ENCODE measurements around the gene ACACB. TPM values are rescaled to one million over a fixed set of nuclear protein-coding genes. Genes with fewer than 3 reads are reported as not detected.

The ACACB gene
- total and polyA plus RNA-seq, 2 donors from 2014 or later = 13.8 to 56.8 TPM

DNA sequence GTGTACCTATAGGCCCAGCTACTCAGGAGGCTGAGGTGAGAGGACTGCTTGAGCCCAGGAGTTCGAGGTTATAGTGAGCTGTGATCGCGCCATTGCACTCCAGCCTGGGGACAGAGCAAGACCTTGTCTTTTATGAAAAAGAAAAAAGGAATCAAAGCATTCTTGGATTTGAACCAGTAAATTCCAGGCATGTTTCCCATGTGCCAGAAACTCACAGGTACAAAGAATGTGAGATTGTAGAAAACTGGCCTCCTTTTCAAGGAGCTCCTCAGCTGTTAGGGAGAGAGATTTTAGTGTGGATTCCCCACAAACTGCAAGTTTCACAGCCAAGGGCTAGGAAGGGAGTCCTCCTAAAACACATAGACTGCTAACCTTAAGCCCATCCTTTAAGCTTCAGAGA lies 97.7 kb downstream of the ACACB start:
- Histone ChIP-seq H3K27me3 (ENCODE audit: control insufficient read depth, insufficient read depth, low read length) (no peaks in the 10 kb centered on the region), H3K4me3 (ENCODE audit: low read length in 3 of 3) (no peak overlapping the region), H3K9ac (ENCODE audit: low read length in 3 of 3) (no peak overlapping the region), H3K4me1 (ENCODE audit: control insufficient read depth in 2 of 3, insufficient read depth in 2 of 3, low read depth in 1 of 3, low read length in 3 of 3) (no peaks in the 10 kb centered on the region), H3K36me3 (ENCODE audit: control insufficient read depth in 2 of 3, insufficient read depth in 3 of 3, low read length in 3 of 3) (peaks cover 0 to 38% (median 27%) of the 10 kb centered on the region in 3 donors), H3K9me3 (ENCODE audit: control insufficient read depth in 2 of 3, insufficient read depth in 1 of 3, low read length in 3 of 3) (no peaks in the 10 kb centered on the region), H3K27ac (ENCODE audit: low read depth in 2 of 2, low read length in 2 of 2) (no peak overlapping the region)
- no peak for TF ChIP-seq CTCF (IDR thresholded peaks at IDR 0.05; ENCODE audit: borderline replicate concordance, extremely low read depth, insufficient read depth)
- FAIRE-seq (no peak), DNase-seq (no peak)
- intact Hi-C loops (cut with DNase I) = no loop called here

DNA sequence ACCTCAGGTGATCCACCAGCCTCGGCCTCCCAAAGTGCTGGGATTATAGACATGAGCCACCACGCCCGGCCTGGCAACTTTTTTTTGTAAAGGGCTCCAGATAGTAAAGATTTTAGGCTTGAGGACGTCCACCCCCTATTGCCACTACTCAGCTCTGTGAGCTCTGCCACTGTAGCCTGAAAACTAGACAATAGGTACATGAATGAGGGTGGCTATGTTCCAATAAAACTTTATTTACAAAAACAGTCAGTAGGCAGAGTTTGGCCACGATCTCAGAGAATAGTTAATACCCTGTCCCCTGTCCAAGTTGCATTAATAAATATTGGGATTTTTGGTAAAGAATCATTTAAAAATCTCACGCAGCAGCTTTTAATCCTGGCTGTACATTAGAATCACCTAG lies 102.6 kb downstream of the ACACB start:
- no peak overlapping the region for H3K27ac ChIP-seq (ENCODE audit: low read depth in 2 of 2, low read length in 2 of 2)
- peaks cover 0 to 54% (median 33%) of the 10 kb centered on the region in 3 donors for H3K36me3 ChIP-seq (ENCODE audit: control insufficient read depth in 2 of 3, insufficient read depth in 3 of 3, low read length in 3 of 3)
- H3K9ac ChIP-seq (ENCODE audit: low read length in 3 of 3) = no peak overlapping the region
- no peak overlapping the region for H3K4me3 ChIP-seq (ENCODE audit: low read length in 3 of 3)
- no peak for TF ChIP-seq CTCF (IDR thresholded peaks at IDR 0.05; ENCODE audit: borderline replicate concordance, extremely low read depth, insufficient read depth)
- no peaks in the 10 kb centered on the region for H3K9me3 ChIP-seq (ENCODE audit: control insufficient read depth in 2 of 3, insufficient read depth in 1 of 3, low read length in 3 of 3)
- no peak for DNase-seq
- no peaks in the 10 kb centered on the region for H3K27me3 ChIP-seq (ENCODE audit: control insufficient read depth, insufficient read depth, low read length)
- no peak for FAIRE-seq
- intact Hi-C loops (cut with DNase I) = no loop called here
- H3K4me1 ChIP-seq (ENCODE audit: control insufficient read depth in 2 of 3, insufficient read depth in 2 of 3, low read depth in 1 of 3, low read length in 3 of 3) = no peaks in the 10 kb centered on the region

GRCh38 chr12:109219938-109220337 lies 103.6 kb downstream of the ACACB start:
- no peaks in the 10 kb centered on the region for H3K4me1 ChIP-seq (ENCODE audit: control insufficient read depth in 2 of 3, insufficient read depth in 2 of 3, low read depth in 1 of 3, low read length in 3 of 3)
- H3K4me3 ChIP-seq (ENCODE audit: low read length in 3 of 3) = no peak overlapping the region
- H3K36me3 ChIP-seq (ENCODE audit: control insufficient read depth in 2 of 3, insufficient read depth in 3 of 3, low read length in 3 of 3) = peaks cover 0 to 50% (median 32%) of the 10 kb centered on the region in 3 donors
- no peaks in the 10 kb centered on the region for H3K9me3 ChIP-seq (ENCODE audit: control insufficient read depth in 2 of 3, insufficient read depth in 1 of 3, low read length in 3 of 3)
- no peak overlapping the region for H3K27ac ChIP-seq (ENCODE audit: low read depth in 2 of 2, low read length in 2 of 2)
- DNase-seq (no peak), FAIRE-seq (no peak)
- H3K9ac ChIP-seq (ENCODE audit: low read length in 3 of 3) = no peak overlapping the region
- intact Hi-C loops (cut with DNase I) = no loop called here
- H3K27me3 ChIP-seq (ENCODE audit: control insufficient read depth, insufficient read depth, low read length) = no peaks in the 10 kb centered on the region
- no peak for TF ChIP-seq CTCF (IDR thresholded peaks at IDR 0.05; ENCODE audit: borderline replicate concordance, extremely low read depth, insufficient read depth)

GRCh38 chr12:109221277-109221931 lies 105.0 kb downstream of the ACACB start:
- no peaks in the 10 kb centered on the region for H3K4me1 ChIP-seq (ENCODE audit: control insufficient read depth in 2 of 3, insufficient read depth in 2 of 3, low read depth in 1 of 3, low read length in 3 of 3)
- TF ChIP-seq CTCF (IDR thresholded peaks at IDR 0.05; ENCODE audit: borderline replicate concordance, extremely low read depth, insufficient read depth) = no peak
- intact Hi-C loops (cut with DNase I) = no loop called here
- DNase-seq (no peak), FAIRE-seq (no peak)
- H3K9ac ChIP-seq (ENCODE audit: low read length in 3 of 3) = no peak overlapping the region
- no peaks in the 10 kb centered on the region for H3K27me3 ChIP-seq (ENCODE audit: control insufficient read depth, insufficient read depth, low read length)
- peaks cover 0 to 52% (median 36%) of the 10 kb centered on the region in 3 donors for H3K36me3 ChIP-seq (ENCODE audit: control insufficient read depth in 2 of 3, insufficient read depth in 3 of 3, low read length in 3 of 3)
- no peak overlapping the region for H3K27ac ChIP-seq (ENCODE audit: low read depth in 2 of 2, low read length in 2 of 2)
- no peaks in the 10 kb centered on the region for H3K9me3 ChIP-seq (ENCODE audit: control insufficient read depth in 2 of 3, insufficient read depth in 1 of 3, low read length in 3 of 3)
- H3K4me3 ChIP-seq (ENCODE audit: low read length in 3 of 3) = no peak overlapping the region
